ENCODE measurements around the gene YPEL1.

- TF ChIP-seq CTCF (IDR thresholded peaks at IDR 0.05) (no peak), EZH2phosphoT487 (IDR thresholded peaks at IDR 0.05) (no peak), EZH2 (IDR thresholded peaks at IDR 0.05) (no peak)
Observed at GRCh38 chr22:21738966-21739365, 3.4 kb upstream of the YPEL1 start.

Data from neural progenitor cell (in vitro differentiated cells).